Measurements from ENCODE around the gene TTC22.

Gene TTC22

GRCh38 chr1:54774820-54775498, 26.2 kb downstream of the TTC22 start:
- TF ChIP-seq CTCF (IDR thresholded peaks at IDR 0.05): no peak

- TF ChIP-seq CTCF (IDR thresholded peaks at IDR 0.05): no peak
Observed at GRCh38 chr1:54772951-54773350, 28.2 kb downstream of the TTC22 start.

- no peak for TF ChIP-seq CTCF (IDR thresholded peaks at IDR 0.05)
Observed at GRCh38 chr1:54768093-54768492, 33.0 kb downstream of the TTC22 start.

- TF ChIP-seq CTCF (IDR thresholded peaks at IDR 0.05): no peak
Observed at GRCh38 chr1:54767526-54767925, 33.6 kb downstream of the TTC22 start.

- no peak for TF ChIP-seq CTCF (IDR thresholded peaks at IDR 0.05)
Observed at GRCh38 chr1:54766726-54767125, 34.4 kb downstream of the TTC22 start.

GRCh38 chr1:54764922-54765561, 36.1 kb downstream of the TTC22 start:
- TF ChIP-seq CTCF (IDR thresholded peaks at IDR 0.05): no peak

GRCh38 chr1:54764133-54764921, 36.8 kb downstream of the TTC22 start, which contains the start of gene PARS2:
PARS2 (minus strand) TSS chr1:54764523; CDS start chr1:54759161, 5,362 bp downstream.
- TF ChIP-seq CTCF (IDR thresholded peaks at IDR 0.05): no peak
